Putamen (tissue), 1 donor: ENCODE data around the gene ADARB2.
A peak's percentile ranks its signal among the peaks of the same experiment; 100 is the strongest.
"Not testable (repeated sequence)": the region's sequence is repeated elsewhere in the genome, so short reads cannot be mapped to it uniquely, and the experiment has no call there.

ENCODE experiments used
- DNase-seq: peaks from one replicate; pipeline ENCODE4 v3.0.0-alpha.2; 2016; ENCODE audit warnings: low spot score

Gene ADARB2

DNA sequence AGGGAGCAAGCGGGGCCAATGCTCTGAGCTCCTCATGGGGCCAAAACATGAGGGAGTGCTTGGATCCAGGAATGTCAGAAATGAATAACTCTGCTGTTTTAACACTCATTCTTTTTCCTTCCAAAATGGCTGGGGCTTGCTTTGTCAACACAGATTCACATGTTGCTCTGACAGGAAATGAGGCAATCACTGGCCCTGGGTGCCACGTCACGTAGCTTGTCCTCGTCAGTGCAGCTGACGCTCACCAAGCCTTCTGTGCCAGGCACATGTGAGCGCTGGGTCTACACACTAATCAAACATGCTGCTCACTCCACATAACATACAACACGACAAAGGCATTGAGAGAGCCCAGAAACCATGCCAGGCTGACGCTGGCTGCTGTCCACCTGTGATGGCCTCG, 482.2 kb downstream of the ADARB2 start:
- peak; percentile 66 for DNase-seq

- DNase-seq = no peak
These were observed 483.6 kb downstream of the ADARB2 start for GRCh38 chr10:1253523-1254353.

DNA sequence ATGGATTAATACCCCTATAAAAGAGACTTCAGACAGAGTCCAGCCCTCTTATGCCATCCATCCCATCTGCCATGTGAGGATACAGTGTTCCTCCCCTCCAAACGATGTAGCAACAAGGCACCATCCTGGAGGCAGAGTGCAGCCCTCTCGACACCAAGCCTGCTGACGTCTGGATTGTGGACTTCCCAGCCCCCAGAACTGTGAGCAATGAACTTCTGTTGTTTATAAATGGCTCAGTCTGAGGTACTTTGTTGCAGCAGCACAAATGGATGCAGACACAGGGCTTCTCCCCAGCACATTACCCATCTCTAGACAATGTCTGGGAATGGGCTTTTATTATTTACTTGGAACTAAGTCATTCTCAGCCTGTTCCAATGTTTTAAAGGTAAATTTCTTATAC, 485.6 kb downstream of the ADARB2 start:
- DNase-seq = peak; percentile 75

DNA sequence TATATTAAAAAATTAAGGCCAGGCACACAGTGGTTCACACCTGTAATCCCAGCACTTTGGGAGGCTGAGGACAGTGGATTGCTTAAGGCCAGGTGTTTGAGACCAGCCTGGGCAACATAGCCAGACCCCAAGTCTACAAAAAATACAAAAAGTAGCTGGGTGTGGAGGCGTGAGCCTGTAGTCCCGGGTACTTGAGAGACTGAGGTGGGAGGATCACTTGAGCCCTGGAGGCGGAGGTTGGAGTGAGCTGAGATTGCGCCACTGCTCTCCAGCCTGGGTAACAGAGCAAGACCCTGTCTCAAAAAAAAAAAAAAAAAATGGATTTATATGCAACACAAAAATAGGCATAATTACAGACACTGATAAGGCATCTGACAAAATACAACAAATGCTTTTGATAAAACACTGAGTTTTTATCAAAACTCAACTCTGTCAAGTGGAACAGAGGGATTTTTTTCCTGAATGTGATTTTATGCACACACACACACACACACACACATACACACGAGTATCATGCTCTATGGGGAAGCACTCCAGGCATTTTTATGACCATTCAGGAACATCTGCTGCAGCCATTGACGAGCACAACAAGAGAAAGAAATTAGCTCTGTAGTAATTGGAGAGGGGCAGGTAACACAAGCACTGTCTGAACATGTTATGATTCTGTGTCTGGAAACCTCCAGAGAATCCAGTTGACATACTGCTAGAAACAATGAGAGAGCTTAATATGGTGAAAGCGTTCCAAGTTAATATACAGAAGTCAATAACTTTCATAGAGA, 488.0 kb downstream of the ADARB2 start:
- DNase-seq = no peak

GRCh38 chr10:1248262-1248630, 489.1 kb downstream of the ADARB2 start:
- DNase-seq = not testable (repeated sequence)

DNA sequence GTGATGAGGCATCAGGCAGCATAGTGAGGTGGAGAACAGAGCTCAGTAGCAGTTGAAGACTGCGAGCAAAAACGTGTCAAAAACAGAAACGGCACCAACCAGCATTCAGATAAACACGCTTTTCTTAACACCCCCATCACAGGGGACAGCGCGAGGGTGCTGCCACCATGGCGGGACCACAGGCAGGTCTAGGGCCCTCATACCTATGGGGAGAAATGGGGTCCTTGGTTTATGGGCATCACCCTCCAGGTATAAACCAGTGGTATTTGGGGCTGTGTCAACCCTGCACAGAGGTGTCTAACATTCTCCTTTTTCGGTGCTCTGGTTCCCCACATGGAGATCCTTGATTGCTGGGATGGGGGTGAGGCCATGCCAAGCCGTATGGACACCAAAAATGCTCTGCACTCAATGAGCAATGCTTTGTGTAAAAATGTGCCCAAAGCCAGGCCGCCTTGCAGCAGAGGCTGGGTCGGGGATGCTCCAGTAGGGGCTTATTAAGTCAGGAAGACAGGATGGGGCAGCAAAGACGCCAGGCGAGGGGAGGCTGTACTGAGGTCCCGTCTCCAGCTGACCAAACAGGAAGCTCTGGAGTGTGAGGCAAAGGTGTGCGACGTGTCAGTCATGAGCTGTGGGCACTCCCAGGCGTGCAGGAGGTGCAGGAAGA, 489.6 kb downstream of the ADARB2 start:
- DNase-seq = no peak

- no peak for DNase-seq
These were observed 492.8 kb downstream of the ADARB2 start for GRCh38 chr10:1244493-1244892.

DNA sequence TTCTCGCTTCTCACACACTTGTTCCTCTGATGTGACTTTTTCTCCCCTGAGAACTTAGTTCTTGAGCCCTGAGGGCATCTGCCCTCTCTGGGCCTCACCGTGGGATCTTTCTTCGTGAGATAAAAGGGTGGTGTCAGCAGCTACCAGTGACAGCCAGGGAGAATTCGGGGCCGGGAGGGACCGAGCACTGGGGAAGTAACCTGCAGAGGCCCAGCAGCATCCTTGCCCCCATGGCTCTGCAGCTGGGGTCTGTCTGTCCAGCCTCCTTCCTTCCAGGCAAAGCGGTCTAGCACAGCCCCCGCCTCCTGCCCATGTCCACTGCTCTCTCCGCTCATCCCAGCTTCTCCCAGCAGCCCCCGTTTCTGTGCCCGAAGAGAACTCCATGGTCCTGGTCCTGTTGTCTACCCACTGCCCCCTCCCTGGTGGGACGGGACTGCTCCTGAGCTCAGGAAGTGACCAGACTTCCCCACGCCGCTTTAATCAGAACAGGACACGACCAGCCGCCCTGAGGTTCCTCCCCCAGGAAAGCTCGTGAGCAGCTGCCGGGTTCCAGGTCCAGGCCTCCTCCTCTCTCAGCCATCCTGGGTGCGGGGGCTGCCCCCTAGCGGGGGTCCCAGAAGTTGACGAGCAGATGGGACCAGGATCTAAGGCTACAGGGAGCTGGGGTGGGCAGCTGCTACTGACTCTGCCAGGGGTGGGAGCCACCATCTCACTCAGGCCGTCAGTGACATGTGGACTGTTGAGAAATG, 493.7 kb downstream of the ADARB2 start:
- no peak for DNase-seq

DNA sequence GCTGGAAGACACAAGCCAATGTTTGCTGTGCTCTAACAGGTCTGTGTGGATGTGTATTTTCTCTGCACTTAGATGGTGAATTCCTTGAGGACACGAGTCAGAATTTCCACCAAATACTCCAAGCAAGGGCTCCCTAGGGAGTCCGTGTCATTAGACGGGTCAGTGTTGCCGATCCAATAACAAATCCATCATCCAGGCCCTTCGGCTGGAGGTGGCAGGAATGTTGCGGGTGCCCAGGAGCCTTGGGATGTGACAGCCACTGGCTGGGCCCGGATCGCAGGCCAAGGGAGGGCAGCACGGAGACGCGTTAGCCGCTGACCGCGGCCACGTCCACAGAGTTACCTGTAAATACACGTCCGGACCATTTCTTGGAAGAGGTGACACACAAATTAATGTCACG, 494.4 kb downstream of the ADARB2 start:
- no peak for DNase-seq

DNA sequence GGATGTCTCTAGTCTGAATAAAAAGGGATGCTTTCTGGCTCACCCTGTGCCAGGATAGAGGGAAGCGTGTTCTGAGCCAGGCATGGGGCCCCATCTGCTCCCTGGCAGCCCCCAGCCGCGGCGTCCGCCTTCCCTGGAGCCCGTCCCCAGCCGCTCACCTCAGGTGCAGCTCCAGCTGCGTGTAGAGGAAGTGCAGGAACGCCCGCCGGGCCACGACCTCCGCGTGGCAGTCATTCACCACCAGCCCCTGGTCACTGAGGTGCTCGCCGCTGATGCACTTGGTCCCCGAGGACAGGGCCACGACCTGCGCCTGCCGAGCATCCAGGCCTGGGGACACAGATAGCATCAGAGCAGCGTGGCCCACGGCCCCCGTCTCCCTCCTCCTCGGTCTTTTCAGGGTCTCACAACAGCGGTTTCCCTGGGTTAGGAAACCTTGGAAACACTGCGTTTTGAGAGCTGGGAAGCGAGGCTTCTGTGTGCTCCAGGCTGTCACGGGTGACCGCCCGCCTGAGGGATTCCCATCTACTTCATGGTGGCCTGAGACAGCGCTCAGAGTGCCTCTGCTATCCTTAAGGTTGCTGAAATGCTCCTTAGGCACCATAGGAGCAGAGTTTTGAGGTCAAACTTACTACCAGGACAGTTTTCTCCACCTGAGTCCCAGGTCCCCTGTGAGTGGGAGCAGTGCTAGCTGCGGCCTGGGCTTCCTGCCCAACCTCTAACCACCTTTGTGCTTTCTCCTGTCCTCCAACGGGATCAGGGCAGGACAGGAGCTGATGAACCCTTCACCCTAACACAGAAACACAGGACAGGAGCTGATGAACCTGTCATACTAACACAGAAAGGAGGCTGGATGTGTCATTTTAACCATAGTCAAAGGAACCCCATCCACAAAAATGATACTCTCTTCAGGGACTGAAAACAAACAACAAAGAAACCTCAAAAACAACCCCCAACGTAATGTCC, 495.1 kb downstream of the ADARB2 start:
- no peak for DNase-seq

DNA sequence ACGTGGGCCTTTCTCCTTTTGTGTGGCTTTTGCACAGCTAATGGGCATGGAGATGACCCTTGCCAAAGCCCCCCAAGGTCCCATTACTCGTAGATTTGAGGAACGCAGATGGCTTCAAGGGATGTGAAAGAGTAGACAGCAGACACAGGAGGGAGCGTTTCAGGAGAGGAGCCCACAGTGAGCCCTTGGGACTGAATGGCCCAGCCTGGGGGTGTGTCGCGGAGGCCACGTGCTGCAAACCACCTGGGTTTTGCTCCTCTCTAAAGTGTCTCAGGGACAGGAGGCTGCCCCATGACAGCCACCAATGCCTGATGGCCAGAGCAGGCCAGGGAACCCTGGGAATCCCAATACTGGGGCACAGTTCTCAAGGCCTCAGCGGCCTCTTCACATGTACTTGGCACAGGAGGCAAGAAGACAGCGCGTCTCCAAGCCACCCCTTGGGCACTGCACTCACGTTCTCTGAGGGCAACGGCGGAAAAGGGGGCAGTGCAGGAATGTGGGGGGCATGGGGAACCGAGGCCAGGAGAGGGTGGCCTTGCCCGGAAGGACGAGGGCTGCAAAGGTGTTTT, 495.9 kb downstream of the ADARB2 start:
- DNase-seq = no peak

GRCh38 chr10:1240341-1240775, 497.0 kb downstream of the ADARB2 start:
- DNase-seq = peak; percentile 26

- no peak for DNase-seq
These were observed 504.3 kb downstream of the ADARB2 start for GRCh38 chr10:1233031-1233430.

DNA sequence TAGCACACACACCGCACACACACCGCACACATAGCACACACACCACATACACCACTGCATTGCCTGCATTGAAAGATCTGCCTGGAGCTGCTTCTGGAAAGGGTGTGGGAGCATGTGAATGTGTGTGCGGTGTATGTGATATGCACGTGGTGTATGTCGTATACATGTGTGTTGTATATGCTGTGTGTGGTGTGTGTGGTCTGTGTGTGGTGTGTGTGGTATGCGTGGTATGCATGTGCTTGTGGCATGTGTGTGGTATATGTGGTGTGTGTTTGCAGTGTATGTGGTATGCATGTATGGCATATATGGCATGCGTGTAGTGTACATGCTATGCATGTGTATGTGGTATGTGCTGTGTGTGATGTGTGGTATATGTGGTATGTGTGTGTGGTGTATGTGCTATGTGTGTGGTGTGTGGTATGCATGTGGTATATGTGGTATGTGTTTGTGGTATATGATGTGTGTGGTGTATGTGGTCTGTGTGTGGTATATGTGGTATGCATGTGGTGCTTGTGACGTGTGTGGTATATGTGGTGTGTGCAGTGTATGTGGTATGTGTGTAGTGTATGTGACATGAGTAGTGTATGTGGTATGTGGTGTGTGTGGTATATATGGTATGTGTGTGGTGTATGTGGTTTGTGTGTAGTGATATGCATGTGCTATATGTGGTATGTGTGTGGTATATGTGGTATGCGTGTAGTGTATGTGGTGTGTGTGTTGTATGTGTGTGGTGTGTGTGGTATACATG, 505.0 kb downstream of the ADARB2 start:
- no peak for DNase-seq

DNA sequence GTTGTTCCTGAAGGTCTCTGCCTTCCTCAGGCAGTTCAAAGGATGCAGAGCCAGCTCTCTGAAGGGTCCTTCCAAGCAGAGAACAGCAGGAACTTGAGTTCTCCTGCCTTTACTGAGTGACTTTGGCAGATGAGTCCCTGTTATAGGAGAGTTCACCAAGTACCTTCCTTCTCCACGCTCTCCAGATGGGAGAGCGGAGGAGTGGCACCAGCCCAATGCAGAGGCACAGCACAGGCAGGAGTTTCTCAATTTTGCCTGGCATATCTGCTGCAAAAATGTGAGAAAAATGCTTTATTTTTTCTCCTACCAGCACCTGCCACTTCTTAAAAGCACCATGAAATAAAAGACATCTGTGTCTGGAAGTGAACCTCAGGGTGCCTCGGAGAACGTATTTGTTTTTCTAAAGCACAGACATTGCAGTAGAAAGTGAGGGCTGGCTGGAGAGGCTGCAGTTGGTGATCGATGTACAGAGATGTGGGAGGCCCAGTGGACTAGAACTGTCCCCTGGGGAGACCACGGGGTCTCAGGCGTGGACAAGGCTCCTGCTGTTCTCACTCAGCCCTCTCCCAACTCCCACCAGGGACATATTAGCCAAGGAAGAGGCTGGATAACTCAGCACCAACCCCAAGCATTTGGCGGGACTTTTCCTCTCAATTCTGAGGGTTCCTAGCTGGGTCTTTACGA, 506.6 kb downstream of the ADARB2 start:
- DNase-seq = no peak

DNA sequence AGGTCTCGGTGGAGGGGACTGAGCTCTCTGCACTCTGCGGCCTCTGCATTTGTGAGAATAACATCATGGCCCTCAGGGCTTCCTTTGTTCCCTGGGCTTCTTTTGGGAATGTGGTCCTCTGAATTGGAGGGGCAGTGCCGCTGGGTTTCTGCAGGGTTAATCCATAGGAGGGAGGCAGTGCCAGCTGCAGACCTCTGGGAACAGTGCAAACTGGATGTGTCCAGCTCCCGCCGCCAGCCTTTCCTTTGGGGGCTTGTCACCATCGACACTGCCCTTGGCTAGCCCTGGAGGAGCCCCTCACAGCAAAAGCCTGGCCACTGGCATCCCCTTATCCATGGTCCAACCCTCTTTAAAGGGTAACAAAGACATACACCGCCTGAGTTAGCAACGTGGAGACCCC, 507.2 kb downstream of the ADARB2 start:
- no peak for DNase-seq

GRCh38 chr10:1229574-1229973, 507.8 kb downstream of the ADARB2 start:
- no peak for DNase-seq

GRCh38 chr10:1229116-1229515, 508.2 kb downstream of the ADARB2 start:
- DNase-seq = no peak

- no peak for DNase-seq
These were observed 508.8 kb downstream of the ADARB2 start for GRCh38 chr10:1228467-1228975.
